Liver (tissue), 9 donors: ENCODE data around the gene CCDC201. TPM values are rescaled to one million over a fixed set of nuclear protein-coding genes. Genes with fewer than 3 reads are reported as not detected.

ENCODE experiments used
- DNase-seq: peaks from one replicate; pipeline ENCODE4 v3.0.0-alpha.2; 2017; ENCODE audit warnings: low spot score
- H3K27ac ChIP-seq, 2 donors: one replicate each; pipeline ENCODE4 v1.7.0; 2013; ENCODE audit warnings: inconsistent platforms in 2 of 2, low read length in 2 of 2, control low read depth in 1 of 2, low read depth in 1 of 2, mild to moderate bottlenecking in 1 of 2
- H3K27me3 ChIP-seq, 4 donors: one replicate each; pipeline versions ENCODE4 v1.6.1 to v1.7.0; 2013; ENCODE audit warnings: low read length in 3 of 4, inconsistent platforms in 1 of 4, mild to moderate bottlenecking in 1 of 4, moderate library complexity in 1 of 4; ENCODE audit not compliant: control insufficient read depth in 4 of 4, insufficient read depth in 4 of 4
- H3K36me3 ChIP-seq, 4 donors: one replicate each; pipeline versions ENCODE4 v1.6.1 to v1.7.0; 2013; ENCODE audit warnings: low read length in 3 of 4, mild to moderate bottlenecking in 3 of 4, low read depth in 1 of 4, moderate library complexity in 1 of 4; ENCODE audit not compliant: control insufficient read depth in 4 of 4, insufficient read depth in 3 of 4
- H3K4me1 ChIP-seq, 4 donors: one replicate each; pipeline versions ENCODE4 v1.6.1 to v1.7.0; 2013; ENCODE audit warnings: low read length in 3 of 4, mild to moderate bottlenecking in 3 of 4, moderate library complexity in 1 of 4; ENCODE audit not compliant: control insufficient read depth in 4 of 4, insufficient read depth in 4 of 4
- H3K4me3 ChIP-seq, 3 donors: one replicate each; pipeline versions ENCODE4 v1.6.1 to v1.7.0; 2013; ENCODE audit warnings: low read length in 3 of 3, control low read depth in 1 of 3, low read depth in 1 of 3, mild to moderate bottlenecking in 1 of 3
- H3K9ac ChIP-seq, 2 donors: one replicate each; pipeline ENCODE4 v1.7.0; 2013; ENCODE audit warnings: low read length in 2 of 2, mild to moderate bottlenecking in 2 of 2, moderate library complexity in 2 of 2, control low read depth in 1 of 2, low read depth in 1 of 2
- H3K9me3 ChIP-seq, 4 donors: one replicate each; pipeline versions ENCODE4 v1.6.1 to v1.7.0; 2013; ENCODE audit warnings: low read length in 3 of 4; ENCODE audit not compliant: control insufficient read depth in 4 of 4
- EGR1 ChIP-seq, 2 donors: IDR thresholded peaks; 2 replicates each; pipeline ENCODE4 v1.6.1; 2016 to 2018; ENCODE audit warnings: antibody characterized with exemption in 2 of 2, low read depth in 2 of 2
- FOXA1 ChIP-seq: IDR thresholded peaks from 2 replicates; pipeline ENCODE4 v1.6.1; 2016; ENCODE audit warnings: antibody characterized with exemption
- FOXA2 ChIP-seq: IDR thresholded peaks from 2 replicates; pipeline ENCODE4 v1.6.1; 2016; ENCODE audit warnings: antibody characterized with exemption
- GABPA ChIP-seq, 2 donors: IDR thresholded peaks in 1 of 2; conservative IDR thresholded peaks in 1 of 2; 2 replicates each; pipeline ENCODE4 v1.6.1; 2016; ENCODE audit warnings: antibody characterized with exemption in 2 of 2, mild to moderate bottlenecking in 1 of 2, moderate library complexity in 1 of 2
- HNF4A ChIP-seq, 2 donors: conservative IDR thresholded peaks; 2 replicates each; pipeline ENCODE4 v1.6.1; 2016; ENCODE audit warnings: antibody characterized with exemption in 2 of 2, mild to moderate bottlenecking in 2 of 2
- HNF4G ChIP-seq: IDR thresholded peaks from 2 replicates; pipeline ENCODE4 v1.6.1; 2016; ENCODE audit warnings: antibody characterized with exemption
- JUND ChIP-seq, 2 donors: IDR thresholded peaks; 2 replicates each; pipeline ENCODE4 v1.6.1; 2016; ENCODE audit warnings: antibody characterized with exemption in 2 of 2
- NR2F2 ChIP-seq: IDR thresholded peaks from 2 replicates; pipeline ENCODE4 v1.6.1; 2016; ENCODE audit warnings: antibody characterized with exemption
- RAD21 ChIP-seq, 2 donors: IDR thresholded peaks; 2 replicates each; pipeline ENCODE4 v1.6.1; 2016; ENCODE audit warnings: antibody characterized with exemption in 2 of 2, mild to moderate bottlenecking in 2 of 2
- REST ChIP-seq: IDR thresholded peaks from 2 replicates; pipeline ENCODE4 v1.6.1; 2016; ENCODE audit warnings: antibody characterized with exemption, mild to moderate bottlenecking
- RXRA ChIP-seq, 2 donors: IDR thresholded peaks; 2 replicates each; pipeline ENCODE4 v1.6.1; 2017 to 2018; ENCODE audit warnings: antibody characterized with exemption in 2 of 2, mild to moderate bottlenecking in 1 of 2
- SP1 ChIP-seq: IDR thresholded peaks from 2 replicates; pipeline ENCODE4 v1.6.1; 2018; ENCODE audit warnings: antibody characterized with exemption, mild to moderate bottlenecking
- TAF1 ChIP-seq: conservative IDR thresholded peaks from 2 replicates; pipeline ENCODE4 v1.6.1; 2016; ENCODE audit warnings: antibody characterized with exemption, mild to moderate bottlenecking
- YY1 ChIP-seq: IDR thresholded peaks from 2 replicates; pipeline ENCODE4 v1.6.1; 2016; ENCODE audit warnings: antibody characterized with exemption, mild to moderate bottlenecking
- ZBTB33 ChIP-seq: IDR thresholded peaks from 2 replicates; pipeline ENCODE4 v1.6.1; 2016; ENCODE audit warnings: antibody characterized with exemption
- WGBS: extraction: QIAGEN DNeasy Blood & Tissue Kit; methylation state at CpG from one replicate; pipeline ENCODE4 v1.1.7; 2013; 5-methylcytosine and 5-hydroxymethylcytosine counted together
- polyA plus RNA-seq, 2 donors: library from polyadenylated mRNA; stranded (reverse) in 1 of 2; unstranded in 1 of 2; fragments of 200-250 nt in 1 of 2; fragments of >200 nt in 1 of 2; fragmentation: Nextera tagmentation in 1 of 2; extraction: Ambion mirVana in 1 of 2; gene quantifications; one replicate each; pipeline versions ENCODE4 v1.2.1 to v1.2.3, GENCODE V29; 2013 to 2015
- total RNA-seq, 2 donors: library from RNA; depleted of rRNA; stranded (reverse); fragments of >200 nt; gene quantifications; one replicate each; pipeline ENCODE4 v1.2.3, GENCODE V29; 2014
- TF ChIP-seq, protein P1 (sequence below): fragments of 150-350 bp; IDR thresholded peaks from 2 replicates; pipeline ENCODE4 v1.5.1; 2017; ENCODE audit warnings: improper control_type of control experiment, low read depth, low read length; ENCODE audit not compliant: missing input control
- TF ChIP-seq, protein P2 (sequence below): IDR thresholded peaks from 2 replicates; pipeline ENCODE4 v1.6.1; 2016; ENCODE audit warnings: antibody characterized with exemption
- TF ChIP-seq, protein P3 (sequence below): IDR thresholded peaks from 2 replicates; pipeline ENCODE4 v1.6.1; 2016; ENCODE audit warnings: antibody characterized with exemption
- donor health status: healthy.
- donor health status: healthy.
- donor health status: healthy.
- donor health status: healthy.
- donor health status: healthy.

Gene CCDC201
- total and polyA plus RNA-seq, 4 donors: not detected

DNA sequence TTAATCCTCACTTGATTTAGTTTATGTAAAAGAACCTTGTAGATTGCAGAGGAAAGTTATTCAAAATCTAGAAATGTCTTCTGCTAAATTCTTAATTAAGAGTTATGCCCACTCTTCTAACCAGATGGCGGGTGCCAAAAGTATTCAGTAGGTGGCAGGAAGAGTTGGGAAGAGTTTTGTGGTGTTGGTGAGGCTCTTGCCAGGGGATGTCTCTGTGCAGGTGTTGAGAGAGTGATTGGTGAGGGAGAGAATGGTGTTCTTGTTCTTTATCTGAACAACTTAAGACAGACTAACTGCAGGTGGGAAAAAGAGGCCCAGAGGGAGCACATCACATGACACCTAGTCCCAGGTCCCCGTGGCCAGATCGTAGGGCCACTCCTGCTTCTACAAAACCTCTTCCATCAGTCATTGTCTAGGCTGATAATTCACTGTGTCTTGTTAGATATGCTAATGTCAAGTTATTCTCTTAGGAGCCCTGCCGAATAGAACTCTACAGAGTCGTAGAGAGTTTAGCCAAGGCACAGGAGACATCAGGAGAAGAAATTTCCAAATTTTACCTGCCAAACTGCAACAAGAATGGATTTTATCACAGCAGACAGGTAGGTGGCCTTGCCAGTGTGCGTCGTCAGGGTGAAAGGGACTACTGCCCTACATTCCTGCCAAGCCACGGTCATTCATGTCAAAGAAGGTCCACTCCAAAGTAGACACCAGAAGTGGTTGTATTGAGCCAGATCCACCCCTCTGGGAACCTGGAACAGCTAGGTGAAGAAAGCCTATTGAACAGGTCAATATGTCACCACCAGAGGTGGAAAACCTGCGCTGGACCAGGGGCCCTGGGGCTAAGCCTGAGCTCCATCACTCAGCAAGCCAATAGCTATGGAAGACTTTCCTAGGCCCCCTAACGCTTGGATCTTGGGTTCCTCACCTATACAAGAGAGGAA, 18.9 kb upstream of the CCDC201 start:
- H3K27ac ChIP-seq: peak overlapping the region; percentile 90 to 93
- H3K9ac ChIP-seq: peak overlapping the region in 1 of 2 donors; percentile 98
- no peaks in the 10 kb centered on the region for H3K27me3 ChIP-seq
- DNase-seq: no peak
- H3K4me3 ChIP-seq: no peak overlapping the region
- H3K4me1 ChIP-seq: peaks cover 0 to 21% (median 11%) of the 10 kb centered on the region in 4 donors
- H3K9me3 ChIP-seq: no peaks in the 10 kb centered on the region
- TF ChIP-seq HNF4G (no peak), RAD21 (IDR thresholded peaks at IDR 0.05) (no peak), EGR1 (IDR thresholded peaks at IDR 0.05; ENCODE audit: low read depth in 2 of 2) (peak; percentile 5 to 20), YY1 (no peak), ZBTB33 (peak; percentile 6), RXRA (IDR thresholded peaks at IDR 0.05) (peak in 1 of 2 donors; percentile 14), GABPA (IDR thresholded peaks at IDR 0.05 in 1 of 2, conservative IDR thresholded peaks at IDR 0.05 in 1 of 2) (no peak), TAF1 (no peak), NR2F2 (no peak), REST (no peak), HNF4A (conservative IDR thresholded peaks at IDR 0.05) (no peak), JUND (IDR thresholded peaks at IDR 0.05) (peak; percentile 17 to 43), FOXA2 (no peak), FOXA1 (peak; percentile 8), SP1 (peak; percentile 28)
- TF ChIP-seq, protein P1, sequence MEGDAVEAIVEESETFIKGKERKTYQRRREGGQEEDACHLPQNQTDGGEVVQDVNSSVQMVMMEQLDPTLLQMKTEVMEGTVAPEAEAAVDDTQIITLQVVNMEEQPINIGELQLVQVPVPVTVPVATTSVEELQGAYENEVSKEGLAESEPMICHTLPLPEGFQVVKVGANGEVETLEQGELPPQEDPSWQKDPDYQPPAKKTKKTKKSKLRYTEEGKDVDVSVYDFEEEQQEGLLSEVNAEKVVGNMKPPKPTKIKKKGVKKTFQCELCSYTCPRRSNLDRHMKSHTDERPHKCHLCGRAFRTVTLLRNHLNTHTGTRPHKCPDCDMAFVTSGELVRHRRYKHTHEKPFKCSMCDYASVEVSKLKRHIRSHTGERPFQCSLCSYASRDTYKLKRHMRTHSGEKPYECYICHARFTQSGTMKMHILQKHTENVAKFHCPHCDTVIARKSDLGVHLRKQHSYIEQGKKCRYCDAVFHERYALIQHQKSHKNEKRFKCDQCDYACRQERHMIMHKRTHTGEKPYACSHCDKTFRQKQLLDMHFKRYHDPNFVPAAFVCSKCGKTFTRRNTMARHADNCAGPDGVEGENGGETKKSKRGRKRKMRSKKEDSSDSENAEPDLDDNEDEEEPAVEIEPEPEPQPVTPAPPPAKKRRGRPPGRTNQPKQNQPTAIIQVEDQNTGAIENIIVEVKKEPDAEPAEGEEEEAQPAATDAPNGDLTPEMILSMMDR: no peak
- TF ChIP-seq, protein P2, sequence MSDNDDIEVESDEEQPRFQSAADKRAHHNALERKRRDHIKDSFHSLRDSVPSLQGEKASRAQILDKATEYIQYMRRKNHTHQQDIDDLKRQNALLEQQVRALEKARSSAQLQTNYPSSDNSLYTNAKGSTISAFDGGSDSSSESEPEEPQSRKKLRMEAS: no peak
- TF ChIP-seq, protein P3, sequence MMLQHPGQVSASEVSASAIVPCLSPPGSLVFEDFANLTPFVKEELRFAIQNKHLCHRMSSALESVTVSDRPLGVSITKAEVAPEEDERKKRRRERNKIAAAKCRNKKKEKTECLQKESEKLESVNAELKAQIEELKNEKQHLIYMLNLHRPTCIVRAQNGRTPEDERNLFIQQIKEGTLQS: no peak
- H3K36me3 ChIP-seq: peaks cover 0 to 9% (median 0%) of the 10 kb centered on the region in 4 donors
- 75% methylated on average over 10 of the region's 10 CpGs for WGBS
